HepG2 (cell line): Measurements from ENCODE around the gene FGD4. TPM values are rescaled to one million over a fixed set of nuclear protein-coding genes. Genes with fewer than 3 reads are reported as not detected.

Experiments
- ATF6 ChIP-seq: sonication (generic); formaldehyde crosslinking; conservative IDR thresholded peaks from 2 replicates; pipeline ENCODE4 v1.4.0; 2020; ENCODE audit warnings: missing genetic modification reagents
- CSRNP2 ChIP-seq: sonication (generic); formaldehyde crosslinking; conservative IDR thresholded peaks from 2 replicates; pipeline ENCODE4 v1.8.0; 2022; ENCODE audit warnings: low read depth, missing genetic modification reagents
- EHMT2 ChIP-seq: fragments of 200-600 bp; sonication (generic); IDR thresholded peaks from 2 replicates; pipeline ENCODE4 v1.7.0; 2017; ENCODE audit warnings: antibody characterized with exemption, low read depth, low read length, borderline replicate concordance
- HMGXB4 ChIP-seq, 2 experiments: sonication (generic) in 1 of 2; formaldehyde crosslinking in 1 of 2; IDR thresholded peaks; 2 replicates each; pipeline versions ENCODE4 v1.4.0 to v1.6.1; 2018 to 2020; ENCODE audit warnings: missing genetic modification reagents in 2 of 2, borderline replicate concordance in 1 of 2, low read depth in 1 of 2, mild to moderate bottlenecking in 1 of 2, missing biosample characterization in 1 of 2
- IRX3 ChIP-seq: sonication (generic); formaldehyde crosslinking; IDR thresholded peaks from 2 replicates; pipeline ENCODE4 v1.8.1; 2023; ENCODE audit warnings: mild to moderate bottlenecking, low read depth, missing genetic modification reagents, borderline replicate concordance
- MLLT10 ChIP-seq: sonication (generic); formaldehyde crosslinking; IDR thresholded peaks from 2 replicates; pipeline ENCODE4 v1.4.0; 2020; ENCODE audit warnings: missing genetic modification reagents
- NCOA5 ChIP-seq: sonication (generic); formaldehyde crosslinking; IDR thresholded peaks from 2 replicates; pipeline ENCODE4 v1.4.0; 2020; ENCODE audit warnings: missing genetic modification reagents
- NFYB ChIP-seq: sonication (generic); formaldehyde crosslinking; IDR thresholded peaks from 2 replicates; pipeline ENCODE4 v1.4.0; 2020; ENCODE audit warnings: missing genetic modification reagents
- PATZ1 ChIP-seq: sonication (generic); formaldehyde crosslinking; IDR thresholded peaks from 2 replicates; pipeline ENCODE4 v1.4.0; 2020; ENCODE audit warnings: missing genetic modification reagents
- RNF2 ChIP-seq: fragments of 450-650 bp; conservative IDR thresholded peaks from 2 replicates; pipeline ENCODE4 v1.6.1; 2016; ENCODE audit warnings: low read depth
- SALL2 ChIP-seq: sonication (generic); formaldehyde crosslinking; IDR thresholded peaks from 2 replicates; pipeline ENCODE4 v1.8.1; 2023; ENCODE audit warnings: mild to moderate bottlenecking, missing genetic modification reagents, inconsistent platforms
- SMYD3 ChIP-seq: sonication (generic); formaldehyde crosslinking; IDR thresholded peaks from 2 replicates; pipeline ENCODE4 v1.8.1; 2023; ENCODE audit warnings: mild to moderate bottlenecking, missing genetic modification reagents
- TCF7L2 ChIP-seq: IDR thresholded peaks from 2 replicates; pipeline ENCODE4 v1.6.1; 2011; ENCODE audit warnings: mild to moderate bottlenecking, low read depth, low read length, moderate library complexity
- XRCC5 ChIP-seq: fragments of 200-400 bp; formaldehyde crosslinking; optimal IDR thresholded peaks from 2 replicates; pipeline ENCODE3; 2017; ENCODE audit warnings: mild to moderate bottlenecking, low read length
- ZKSCAN1 ChIP-seq: fragments of 150-350 bp; IDR thresholded peaks from 2 replicates; pipeline ENCODE4 v1.6.1; 2014; ENCODE audit warnings: low read length
- ZNF343 ChIP-seq: sonication (generic); formaldehyde crosslinking; IDR thresholded peaks from 2 replicates; pipeline ENCODE4 v1.4.0; 2020; ENCODE audit warnings: mild to moderate bottlenecking, missing genetic modification reagents
- ZNF543 ChIP-seq: sonication (generic); formaldehyde crosslinking; IDR thresholded peaks from 2 replicates; pipeline ENCODE4 v1.4.0; 2020; ENCODE audit warnings: mild to moderate bottlenecking, missing genetic modification reagents
- ZNF790 ChIP-seq: sonication (generic); formaldehyde crosslinking; IDR thresholded peaks from 2 replicates; pipeline ENCODE4 v1.8.0; 2022; ENCODE audit warnings: missing genetic modification reagents, mild to moderate bottlenecking, borderline replicate concordance
- ZNF83 ChIP-seq: sonication (generic); formaldehyde crosslinking; IDR thresholded peaks from 2 replicates; pipeline ENCODE4 v1.4.0; 2020; ENCODE audit warnings: missing genetic modification reagents, mild to moderate bottlenecking, borderline replicate concordance
- ZSCAN29 ChIP-seq: sonication (generic); formaldehyde crosslinking; conservative IDR thresholded peaks from 2 replicates; pipeline ENCODE4 v1.4.0; 2020; ENCODE audit warnings: mild to moderate bottlenecking, missing genetic modification reagents
- polyA plus RNA-seq, 8 experiments: library from polyadenylated mRNA; depleted of rRNA in 3 of 8; stranded (reverse) in 7 of 8; unstranded in 1 of 8; fragments of >200 nt; fragmentation: Illumina TruSeq in 4 of 8; extraction: Trizol in 4 of 8; gene quantifications; 2 replicates each; pipeline versions ENCODE4 v1.2.1 to v1.2.3, GENCODE V29; 2011 to 2016; ENCODE audit warnings: low read depth in 4 of 8, missing spikeins in 1 of 8, mixed read lengths in 1 of 8; ENCODE audit not compliant: insufficient read depth in 1 of 8
- total RNA-seq, 5 experiments: library from RNA; depleted of rRNA; stranded (reverse); fragments of >200 nt; fragmentation: Illumina TruSeq; extraction: Trizol; gene quantifications; 2 replicates each; pipeline ENCODE4 v1.2.3, GENCODE V29; 2016; ENCODE audit warnings: low read depth in 1 of 5
- TF ChIP-seq, protein P1 (sequence below): sonication (generic); formaldehyde crosslinking; IDR thresholded peaks from 2 replicates; pipeline ENCODE4 v1.8.1; 2023; ENCODE audit warnings: mild to moderate bottlenecking, missing genetic modification reagents

FGD4 gene
- total and polyA plus RNA-seq, 2 of the 13 experiments (the other 11 are each of a cell fraction or from before 2014, with no cell fraction given) = 4.6 to 6.6 TPM

DNA sequence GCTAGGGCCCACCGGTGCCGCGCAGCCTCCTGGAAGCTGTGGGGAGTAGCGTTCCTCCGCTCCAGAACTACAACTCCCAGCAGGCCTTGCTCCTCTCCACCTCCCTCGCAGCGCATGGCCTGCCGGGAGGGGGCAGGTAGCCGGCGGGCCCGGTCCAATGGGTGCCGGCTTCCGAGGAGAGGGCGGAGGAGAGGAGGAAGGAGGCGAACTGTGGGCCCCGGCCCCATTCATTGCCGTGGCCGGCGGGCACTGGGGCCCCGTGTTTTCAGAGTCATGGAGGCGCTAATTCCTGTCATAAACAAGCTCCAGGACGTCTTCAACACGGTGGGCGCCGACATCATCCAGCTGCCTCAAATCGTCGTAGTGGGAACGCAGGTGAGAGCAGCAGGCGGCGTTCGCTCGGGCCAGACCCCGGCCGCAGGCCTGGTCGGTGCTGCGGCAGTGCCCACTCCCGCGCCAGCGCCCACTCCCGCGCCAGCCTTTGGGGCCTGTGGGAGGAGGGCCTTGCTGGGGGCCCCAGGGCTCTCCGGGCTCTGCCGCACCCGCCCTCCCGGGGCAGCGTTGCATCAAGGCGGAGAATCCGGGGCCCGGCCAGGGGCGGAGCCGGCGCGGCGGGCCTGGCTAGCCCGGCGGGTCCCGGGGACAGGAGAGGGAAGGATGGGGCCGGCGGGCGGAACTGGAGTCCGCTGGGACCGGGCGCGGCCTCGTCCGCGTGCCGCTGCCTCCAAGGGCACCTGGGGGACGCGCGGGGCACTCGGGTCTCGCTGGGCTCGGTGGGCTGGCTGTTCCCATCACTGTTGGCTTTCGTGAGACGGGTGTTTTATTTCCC, 279.9 kb downstream of the FGD4 start, which contains the start of gene DNM1L (continued):
- TF ChIP-seq HMGXB4 (CRISPR knock-in tag; IDR thresholded peaks at IDR 0.05; ENCODE audit: borderline replicate concordance in 1 of 2, low read depth in 1 of 2) = peak; percentile 66 to 87; a peak in 3 of 4 replicates
- TF ChIP-seq ZNF543 (CRISPR knock-in tag) = peak; percentile 93
- no peak for TF ChIP-seq TCF7L2
- no peak for TF ChIP-seq MLLT10
- no peak; the same call in 1 of the 2 replicates for TF ChIP-seq RNF2
- 0 out of 2 replicates have a peak, but pooled peaks have one; percentile 67 for TF ChIP-seq SALL2 (CRISPR knock-in tag)
- no peak for TF ChIP-seq NCOA5 (CRISPR knock-in tag)
- TF ChIP-seq EHMT2 = no peak
- no peak for TF ChIP-seq ZNF83
- peak; percentile 48; the same call in 1 of the 2 replicates for TF ChIP-seq ATF6 (CRISPR knock-in tag)
- TF ChIP-seq ZNF343 = peak; percentile 89
- TF ChIP-seq IRX3 (CRISPR knock-in tag) = no peak
- no peak for TF ChIP-seq ZKSCAN1
- peak; percentile 55 for TF ChIP-seq XRCC5
- peak; percentile 74 for TF ChIP-seq NFYB (CRISPR knock-in tag)
- peak; percentile 94 for TF ChIP-seq ZSCAN29 (CRISPR knock-in tag)
- TF ChIP-seq, protein P1, sequence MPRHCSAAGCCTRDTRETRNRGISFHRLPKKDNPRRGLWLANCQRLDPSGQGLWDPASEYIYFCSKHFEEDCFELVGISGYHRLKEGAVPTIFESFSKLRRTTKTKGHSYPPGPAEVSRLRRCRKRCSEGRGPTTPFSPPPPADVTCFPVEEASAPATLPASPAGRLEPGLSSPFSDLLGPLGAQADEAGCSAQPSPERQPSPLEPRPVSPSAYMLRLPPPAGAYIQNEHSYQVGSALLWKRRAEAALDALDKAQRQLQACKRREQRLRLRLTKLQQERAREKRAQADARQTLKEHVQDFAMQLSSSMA (CRISPR knock-in tag) = no peak; the same call in 1 of the 2 replicates
- peak; percentile 47 for TF ChIP-seq PATZ1 (CRISPR knock-in tag)
- no peak for TF ChIP-seq ZNF790
- TF ChIP-seq CSRNP2 (CRISPR knock-in tag) = no peak
- TF ChIP-seq SMYD3 (CRISPR knock-in tag) = peak; percentile 84; the same call in 1 of the 2 replicates
